HEK293T (cell line): ENCODE results near the gene TPR.

Experiments used
- CTCF ChIA-PET: fragments of 350-600 bp; formaldehyde crosslinking; extraction: SDS; loops from one replicate; lab custom pipeline; 2021; ENCODE audit warnings: antibody characterized with exemption, inconsistent platforms; lab: Yijun Ruan, JAX
- POLR2A ChIA-PET: fragments of 350-600 bp; formaldehyde crosslinking; extraction: SDS; loops from one replicate; lab custom pipeline; 2020; ENCODE audit warnings: antibody characterized with exemption, inconsistent platforms; lab: Yijun Ruan, JAX
- DNase-seq: peaks from one replicate; pipeline ENCODE4 v3.0.0; 2012; ENCODE audit warnings: mixed read lengths; ENCODE audit errors: extremely low spot score
- ARNT ChIP-seq: fragments of 450-650 bp; IDR thresholded peaks from 2 replicates; pipeline ENCODE4 v1.6.1; 2017; ENCODE audit warnings: mild to moderate bottlenecking
- BHLHE40 ChIP-seq: fragments of 450-650 bp; IDR thresholded peaks from 2 replicates; pipeline ENCODE4 v1.6.1; 2016; ENCODE audit warnings: mild to moderate bottlenecking, moderate library complexity, borderline replicate concordance
- CTBP1 ChIP-seq: fragments of 450-650 bp; IDR thresholded peaks from 2 replicates; pipeline ENCODE4 v1.6.1; 2016; ENCODE audit warnings: borderline replicate concordance
- ELF4 ChIP-seq: fragments of 450-650 bp; IDR thresholded peaks from 2 replicates; pipeline ENCODE4 v1.6.1; 2017; ENCODE audit warnings: antibody characterized with exemption
- FOXA1 ChIP-seq: fragments of 450-650 bp; IDR thresholded peaks from 2 replicates; pipeline ENCODE4 v1.6.1; 2016; ENCODE audit warnings: mild to moderate bottlenecking
- FOXK2 ChIP-seq: fragments of 450-650 bp; IDR thresholded peaks from 2 replicates; pipeline ENCODE4 v1.6.1; 2016; ENCODE audit warnings: mild to moderate bottlenecking
- FOXM1 ChIP-seq: fragments of 450-650 bp; IDR thresholded peaks from 2 replicates; pipeline ENCODE4 v1.6.1; 2017; ENCODE audit warnings: mild to moderate bottlenecking, borderline replicate concordance
- HDGF ChIP-seq: fragments of 450-650 bp; IDR thresholded peaks from 2 replicates; pipeline ENCODE4 v1.6.1; 2017; ENCODE audit warnings: antibody characterized with exemption, borderline replicate concordance
- L3MBTL2 ChIP-seq: fragments of 450-650 bp; conservative IDR thresholded peaks from 2 replicates; pipeline ENCODE4 v1.6.1; 2016; ENCODE audit warnings: mild to moderate bottlenecking
- LEF1 ChIP-seq: fragments of 450-650 bp; IDR thresholded peaks from 2 replicates; pipeline ENCODE4 v1.6.1; 2017; ENCODE audit warnings: mild to moderate bottlenecking, borderline replicate concordance
- NFRKB ChIP-seq: fragments of 450-650 bp; IDR thresholded peaks from 2 replicates; pipeline ENCODE4 v1.6.1; 2016; ENCODE audit warnings: mild to moderate bottlenecking, moderate library complexity
- SP1 ChIP-seq: fragments of 450-650 bp; IDR thresholded peaks from 2 replicates; pipeline ENCODE4 v1.6.1; 2017
- SUZ12 ChIP-seq: fragments of 450-650 bp; IDR thresholded peaks from 2 replicates; pipeline ENCODE4 v1.6.1; 2016; ENCODE audit warnings: mild to moderate bottlenecking
- TARDBP ChIP-seq: fragments of 450-650 bp; IDR thresholded peaks from 2 replicates; pipeline ENCODE4 v1.6.1; 2016
- ZNF384 ChIP-seq: fragments of 450-650 bp; IDR thresholded peaks from 2 replicates; pipeline ENCODE4 v1.6.1; 2016
- TF ChIP-seq, protein P1 (sequence below): fragments of 450-650 bp; IDR thresholded peaks from 2 replicates; pipeline ENCODE4 v1.6.1; 2016

TPR gene

DNA sequence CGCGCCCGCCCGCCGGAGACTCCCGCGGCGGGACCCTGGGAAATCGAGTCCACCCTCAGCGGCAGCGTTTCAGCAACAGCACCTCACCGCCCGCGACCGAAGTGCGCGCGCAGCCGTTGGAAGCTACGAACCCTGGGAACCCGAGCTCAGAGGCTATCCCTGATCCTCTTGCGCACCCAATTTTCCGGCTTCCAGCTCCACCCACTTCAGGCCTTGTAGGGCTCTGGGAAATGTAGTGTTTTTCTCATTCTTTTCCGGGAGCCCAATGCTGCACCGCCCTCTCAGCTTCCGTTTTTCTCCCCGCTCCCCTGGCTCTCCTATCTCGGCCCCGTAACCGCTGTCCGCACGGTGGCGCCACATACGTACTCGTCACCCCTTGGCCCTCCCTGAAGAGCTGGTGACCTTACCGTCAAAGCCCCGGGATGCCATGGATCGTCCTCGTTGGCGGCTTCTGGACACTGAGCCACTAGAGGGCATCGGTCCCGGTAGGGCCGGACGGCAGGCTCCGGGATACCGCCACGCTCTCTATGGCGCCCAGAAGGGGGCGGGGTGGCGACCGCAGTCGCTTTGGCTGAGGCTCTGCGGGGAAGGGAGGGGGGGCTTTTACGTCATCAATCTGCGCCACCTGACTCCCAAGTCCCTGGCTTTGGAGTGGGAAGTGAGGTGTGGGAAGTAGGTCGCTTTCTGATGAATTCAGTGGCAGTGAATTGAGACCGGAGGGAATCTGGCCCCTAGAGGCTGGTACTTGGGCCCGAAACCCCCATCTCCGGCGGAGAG, at the start of gene TPR, which contains the start of gene ODR4:
TSS of gene TPR (minus strand) at position 102 of the 777 bp plus-strand sequence. CDS start 225 bp downstream, outside the sequence.
TSS of gene ODR4 (plus strand) at position 687 of the 777 bp plus-strand sequence. CDS start 3,948 bp downstream, outside the sequence.
- peak; percentile 98 for DNase-seq
- POLR2A ChIA-PET = interaction anchor here (0.6 to 1.3 kb wide), 14 partner anchors 10 to 657 kb away, joined by 3 to 9 read pairs (median 3); no protein-coding TSS in a partner anchor
- CTCF ChIA-PET = interaction anchor here (0.6 to 1.2 kb wide), 13 partner anchors 9 to 652 kb away, joined by 3 to 8 read pairs (median 4); partner anchors contain the start of gene PTGS2
- no peak for TF ChIP-seq ARNT
- no peak for TF ChIP-seq ZNF384
- TF ChIP-seq FOXA1 = no peak
- no peak for TF ChIP-seq SP1
- TF ChIP-seq L3MBTL2 = 0 out of 2 replicates have a peak, but pooled peaks have one; percentile 9
- peak; percentile 84 for TF ChIP-seq ELF4
- no peak for TF ChIP-seq FOXK2
- no peak for TF ChIP-seq HDGF

DNA sequence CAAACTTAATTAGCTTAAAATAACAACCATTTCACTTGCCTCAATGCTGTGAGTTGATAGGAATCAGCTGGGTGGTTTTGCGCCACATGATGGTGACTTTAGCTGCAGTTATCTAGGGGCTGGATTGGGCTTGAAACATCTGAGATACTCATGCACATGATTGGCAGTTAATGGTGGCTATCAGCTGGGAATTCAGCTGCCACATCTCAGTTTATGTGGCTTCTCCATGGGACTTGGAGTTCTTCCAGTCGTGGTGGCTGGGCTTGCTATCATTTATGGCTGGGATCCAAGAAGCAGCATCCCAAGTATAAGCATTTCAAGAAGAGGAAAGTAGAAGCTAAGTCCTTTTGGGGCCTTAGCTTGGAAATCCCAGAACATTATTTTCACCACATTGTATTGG, 49.5 kb upstream of the TPR start:
- no peak for DNase-seq
- ChIA-PET POLR2A (no interaction called here), CTCF (no interaction called here)
- no peak for TF ChIP-seq ARNT
- TF ChIP-seq BHLHE40 = no peak
- no peak for TF ChIP-seq SUZ12
- no peak for TF ChIP-seq LEF1
- TF ChIP-seq CTBP1 = no peak
- TF ChIP-seq L3MBTL2 = no peak
- no peak for TF ChIP-seq HDGF
- TF ChIP-seq SP1 = no peak
- no peak for TF ChIP-seq ELF4
- TF ChIP-seq TARDBP = no peak
- no peak for TF ChIP-seq ZNF384
- no peak for TF ChIP-seq FOXM1
- no peak for TF ChIP-seq FOXA1
- no peak for TF ChIP-seq FOXK2
- TF ChIP-seq, protein P1, sequence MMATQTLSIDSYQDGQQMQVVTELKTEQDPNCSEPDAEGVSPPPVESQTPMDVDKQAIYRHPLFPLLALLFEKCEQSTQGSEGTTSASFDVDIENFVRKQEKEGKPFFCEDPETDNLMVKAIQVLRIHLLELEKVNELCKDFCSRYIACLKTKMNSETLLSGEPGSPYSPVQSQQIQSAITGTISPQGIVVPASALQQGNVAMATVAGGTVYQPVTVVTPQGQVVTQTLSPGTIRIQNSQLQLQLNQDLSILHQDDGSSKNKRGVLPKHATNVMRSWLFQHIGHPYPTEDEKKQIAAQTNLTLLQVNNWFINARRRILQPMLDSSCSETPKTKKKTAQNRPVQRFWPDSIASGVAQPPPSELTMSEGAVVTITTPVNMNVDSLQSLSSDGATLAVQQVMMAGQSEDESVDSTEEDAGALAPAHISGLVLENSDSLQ = no peak
- no peak for TF ChIP-seq NFRKB

DNA sequence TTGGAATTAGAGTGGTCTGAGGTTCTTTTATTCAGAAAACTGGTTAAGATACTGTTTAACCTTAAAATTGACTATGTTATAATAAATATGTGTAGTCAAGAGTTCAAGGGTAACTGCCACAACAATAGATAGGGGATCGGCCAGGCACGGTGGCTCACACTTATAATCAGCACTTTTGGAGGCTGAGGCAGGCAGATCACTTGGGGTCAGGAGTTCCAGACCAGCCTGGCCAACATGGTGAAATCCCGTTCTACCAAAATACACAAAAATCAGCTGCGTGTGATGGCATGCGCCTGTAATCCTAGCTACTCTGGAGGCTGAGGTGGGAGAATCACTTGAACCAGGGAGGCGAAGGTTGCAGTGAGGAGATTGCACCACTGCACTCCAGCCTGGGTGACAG, 46.4 kb upstream of the TPR start:
- no peak for DNase-seq
- no peak for TF ChIP-seq ARNT
- TF ChIP-seq BHLHE40 = no peak
- TF ChIP-seq FOXK2 = no peak
- no peak for TF ChIP-seq ELF4
- TF ChIP-seq TARDBP = no peak
- no peak for TF ChIP-seq ZNF384
- TF ChIP-seq, protein P1 = no peak
- TF ChIP-seq FOXM1 = no peak
- TF ChIP-seq L3MBTL2 = no peak
- TF ChIP-seq NFRKB = no peak
- TF ChIP-seq LEF1 = no peak
- TF ChIP-seq SUZ12 = no peak
- no peak for TF ChIP-seq SP1
- no peak for TF ChIP-seq CTBP1
- no peak for TF ChIP-seq FOXA1
- TF ChIP-seq HDGF = no peak
- ChIA-PET POLR2A (no interaction called here), CTCF (no interaction called here)

DNA sequence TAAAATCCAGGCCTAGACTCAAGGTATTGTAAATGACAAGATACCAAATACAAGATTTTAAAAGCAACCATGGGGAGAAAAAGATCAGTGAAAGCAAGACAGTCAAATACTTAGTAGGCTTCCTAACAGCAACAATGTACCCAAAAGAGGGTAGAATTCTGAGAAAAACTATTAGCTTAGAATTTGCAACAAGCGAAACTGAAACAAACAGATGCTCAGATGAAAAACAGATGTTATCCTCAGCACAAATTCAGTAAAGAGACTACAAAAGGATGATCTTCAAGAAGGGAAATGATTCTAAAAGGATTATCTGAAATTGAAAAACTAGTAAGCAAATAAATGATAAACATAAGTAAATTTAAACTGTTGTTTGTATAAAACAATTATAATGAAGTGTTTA, 45.9 kb upstream of the TPR start:
- ChIA-PET CTCF (no interaction called here), POLR2A (no interaction called here)
- no peak for DNase-seq
- TF ChIP-seq HDGF (no peak), ARNT (no peak), CTBP1 (no peak), FOXM1 (no peak), TARDBP (no peak)
- TF ChIP-seq, protein P1 = no peak

DNA sequence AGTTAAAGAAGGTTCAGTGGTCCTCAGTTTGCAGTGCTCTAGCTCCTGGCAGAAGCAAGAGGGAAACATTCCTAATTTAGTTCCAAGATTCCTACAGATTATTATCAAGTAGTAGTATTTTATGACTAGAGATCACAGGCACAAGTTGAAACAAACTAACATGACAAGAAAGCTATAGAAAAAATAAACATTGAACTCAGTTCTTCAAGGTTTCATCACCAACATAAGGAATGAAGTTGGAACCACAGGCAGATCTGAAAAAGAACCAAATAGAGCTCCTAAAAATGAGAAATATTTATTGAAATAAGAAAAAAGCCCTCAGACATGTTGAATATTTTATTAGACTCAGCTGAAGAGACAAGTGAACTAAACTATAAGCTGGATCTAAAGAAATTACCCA, 45.3 kb upstream of the TPR start:
- DNase-seq = no peak
- POLR2A ChIA-PET = no interaction called here
- TF ChIP-seq ELF4 (no peak), NFRKB (no peak), HDGF (no peak), FOXM1 (no peak), FOXK2 (no peak), ARNT (no peak), SUZ12 (no peak), ZNF384 (no peak), SP1 (no peak), FOXA1 (no peak), L3MBTL2 (no peak), LEF1 (no peak), TARDBP (no peak), CTBP1 (no peak), BHLHE40 (no peak)
- TF ChIP-seq, protein P1 = no peak
- CTCF ChIA-PET = no interaction called here
